ENCODE measurements around the gene SFT2D2. TPM values are rescaled to one million over a fixed set of nuclear protein-coding genes. Genes with fewer than 3 reads are reported as not detected.

Gene SFT2D2
- total RNA-seq, 1 experiment from 2014 or later: 32.1 TPM

DNA sequence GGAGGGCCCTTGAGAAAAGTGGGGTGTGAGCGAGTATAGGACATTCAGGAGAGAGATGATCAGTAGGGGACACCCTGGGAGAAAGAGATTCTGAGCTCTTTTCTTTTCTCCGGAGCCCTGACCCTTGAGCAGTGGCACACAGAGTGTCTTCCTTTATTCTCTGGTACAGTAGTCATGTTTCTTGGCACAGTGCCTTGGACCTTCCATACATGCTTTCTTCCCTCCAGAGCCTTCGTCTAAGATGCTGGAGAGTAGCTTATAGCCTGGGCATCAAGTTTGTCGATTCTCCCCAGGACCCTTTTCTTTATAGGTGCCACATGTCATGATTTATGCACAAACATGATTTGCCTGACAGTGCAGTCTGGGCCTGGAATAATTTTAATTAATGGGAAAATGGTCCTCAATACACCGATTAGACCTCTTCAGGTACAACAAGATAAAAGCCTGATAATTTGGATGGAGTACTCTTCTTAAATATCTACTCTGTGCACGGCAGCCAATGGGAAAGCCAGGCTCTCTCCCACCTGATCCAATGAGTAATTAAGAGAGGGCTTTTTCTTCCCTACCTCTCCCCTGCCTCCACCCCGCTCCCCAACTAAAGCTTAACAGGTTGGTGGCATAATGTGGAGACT is 54.6 kb downstream of the SFT2D2 start, which contains the start of gene TBX19:
TBX19 (plus strand) TSS at position 582 of the 632 bp plus-strand sequence. CDS start 214 bp downstream, outside the sequence.
- H2AFZ ChIP-seq (ENCODE audit: low read length): no peak within 1 kb of the TSS
- no peak within 1 kb of the TSS for H3K9ac ChIP-seq (ENCODE audit: extremely low read depth, insufficient read length, low read length)
- H3K4me1 ChIP-seq (ENCODE audit: insufficient read depth, low read length): no peaks in the 10 kb centered on the region
- H3K36me3 Mint-ChIP-seq (ENCODE audit: insufficient read depth in 1 of 3, low read depth in 3 of 3): no peaks in the 10 kb centered on the region
- no peak within 1 kb of the TSS for H3K27ac Mint-ChIP-seq
- no peak within 1 kb of the TSS for H3K18ac ChIP-seq (ENCODE audit: insufficient read length, low read depth, low read length)
- no peaks in the 10 kb centered on the region for H3K27me3 ChIP-seq (ENCODE audit: insufficient read depth, low read length)
- H2BK15ac ChIP-seq (ENCODE audit: low read depth, low read length): no peak within 1 kb of the TSS
- H4K20me1 ChIP-seq (ENCODE audit: control insufficient read depth, insufficient read depth, insufficient read length): no peaks in the 10 kb centered on the region
- no peaks in the 10 kb centered on the region for H3K23me2 ChIP-seq (ENCODE audit: insufficient read length, low read depth, low read length, poor library complexity, severe bottlenecking)
- no peak within 1 kb of the TSS for H3T11ph ChIP-seq (ENCODE audit: low read length)
- WGBS (ENCODE audit: extremely low coverage, insufficient read length, low lambda C conversion rate): no CpG with 5 or more reads among the region's 7 CpGs
- no peaks in the 10 kb centered on the region for H3K79me2 ChIP-seq (ENCODE audit: insufficient read depth, low read length)
- H2BK5ac ChIP-seq (ENCODE audit: insufficient read length, low read length): no peak within 1 kb of the TSS
- H3K4me1 Mint-ChIP-seq: peaks cover 16 to 18% of the 10 kb centered on the region in 2 experiments
- no peak within 1 kb of the TSS for H3K4me3 Mint-ChIP-seq
- H3K23ac ChIP-seq (ENCODE audit: insufficient read length, low read depth, low read length): no peak within 1 kb of the TSS
- no peak within 1 kb of the TSS for H4K91ac ChIP-seq (ENCODE audit: insufficient read length, low read depth, low read length)
- no peak within 1 kb of the TSS; the same call in 1 of the 2 replicates for H3K14ac ChIP-seq (ENCODE audit: insufficient read depth, low read length)
- H4K8ac ChIP-seq (replicated peaks; ENCODE audit: insufficient read length, low read depth, low read length): no peak within 1 kb of the TSS
- no peak within 1 kb of the TSS for H2BK12ac ChIP-seq (ENCODE audit: insufficient read length, low read depth, low read length)
- H3K4ac ChIP-seq (ENCODE audit: low read depth, low read length): no peak within 1 kb of the TSS
- no peak within 1 kb of the TSS for H3K4me2 ChIP-seq (ENCODE audit: insufficient read depth, insufficient read length, low read length)
- no peak within 1 kb of the TSS for H2AK5ac ChIP-seq (ENCODE audit: insufficient read length, low read length)
- no peak within 1 kb of the TSS for H4K5ac ChIP-seq (ENCODE audit: insufficient read length, low read depth, low read length)
- H3K9me3 ChIP-seq (ENCODE audit: control insufficient read depth, low read depth, low read length): no peaks in the 10 kb centered on the region
- TF ChIP-seq CTCF (conservative IDR thresholded peaks at IDR 0.05): no peak
- no peak within 1 kb of the TSS for H3K27ac ChIP-seq (ENCODE audit: insufficient read length, low read depth, low read length)
- no peaks in the 10 kb centered on the region for H3K9me3 Mint-ChIP-seq
- DNase-seq: no peak
- H3K79me1 ChIP-seq (ENCODE audit: insufficient read depth, low read depth, low read length, poor library complexity, severe bottlenecking): no peaks in the 10 kb centered on the region
- H2BK120ac ChIP-seq (ENCODE audit: low read depth, low read length, poor library complexity, severe bottlenecking): no peak within 1 kb of the TSS
- no peaks in the 10 kb centered on the region; the same call in none of the 2 replicates for H3K27me3 Mint-ChIP-seq (ENCODE audit: low read depth)
- H3K56ac ChIP-seq (ENCODE audit: insufficient read length, low read depth, low read length): no peak within 1 kb of the TSS
- no peak within 1 kb of the TSS for H2BK20ac ChIP-seq (ENCODE audit: low read depth, low read length, poor library complexity, severe bottlenecking)

Data from H9 (cell line).